HG03097 (cell line): ENCODE data around the gene SLC25A42.
A peak's percentile ranks its signal among the peaks of the same experiment; 100 is the strongest.

Source experiments
- ATAC-seq: cut with Tn5 transposase; IDR thresholded peaks from one replicate; pipeline ENCODE4 v1.9.1; 2021; ENCODE audit not compliant: unreplicated experiment, low FRiP score

Gene SLC25A42

GRCh38 chr19:19050104-19050503 lies 13.7 kb upstream of the SLC25A42 start:
- no peak for ATAC-seq

GRCh38 chr19:19050731-19051130 lies 13.1 kb upstream of the SLC25A42 start:
- no peak for ATAC-seq

GRCh38 chr19:19051478-19052213 lies 12.1 kb upstream of the SLC25A42 start:
- ATAC-seq, result no peak

- ATAC-seq, result no peak
Measured at GRCh38 chr19:19052921-19053320, 10.9 kb upstream of the SLC25A42 start.

GRCh38 chr19:19053508-19054314 lies 10.1 kb upstream of the SLC25A42 start:
- ATAC-seq, result no peak

- ATAC-seq, result no peak
Measured at GRCh38 chr19:19054315-19054938, 9.4 kb upstream of the SLC25A42 start.

- no peak for ATAC-seq
Measured at GRCh38 chr19:19054939-19055440, 8.8 kb upstream of the SLC25A42 start.

- ATAC-seq, result no peak
Measured at GRCh38 chr19:19055701-19056100, 8.1 kb upstream of the SLC25A42 start.

GRCh38 chr19:19056636-19057275 lies 7.0 kb upstream of the SLC25A42 start:
- ATAC-seq, result no peak

- ATAC-seq, result no peak
Measured at GRCh38 chr19:19057317-19057716, 6.5 kb upstream of the SLC25A42 start.

- ATAC-seq, result no peak
Measured at GRCh38 chr19:19057720-19058119, 6.1 kb upstream of the SLC25A42 start.

- ATAC-seq, result no peak
Measured at GRCh38 chr19:19059018-19059836, 4.6 kb upstream of the SLC25A42 start.

- no peak for ATAC-seq
Measured at GRCh38 chr19:19059837-19060611, 3.8 kb upstream of the SLC25A42 start.

- ATAC-seq, result no peak
Measured at GRCh38 chr19:19061506-19061905, 2.3 kb upstream of the SLC25A42 start.

GRCh38 chr19:19062454-19063182 lies 1.2 kb upstream of the SLC25A42 start:
- no peak for ATAC-seq

- ATAC-seq, result peak; percentile 0
Measured at GRCh38 chr19:19064098-19064722, 416 bp downstream of the SLC25A42 start.

- no peak for ATAC-seq
Measured at GRCh38 chr19:19064811-19065745, 1.3 kb downstream of the SLC25A42 start.
